C4-2B (cell line): ENCODE results near the gene TSPAN31.

Source experiments
- CTCF ChIP-seq: fragments of 450-650 bp; conservative IDR thresholded peaks from 2 replicates; pipeline ENCODE4 v1.5.1; 2017; ENCODE audit warnings: mild to moderate bottlenecking
- ZFX ChIP-seq: fragments of 450-650 bp; IDR thresholded peaks from 2 replicates; pipeline ENCODE4 v1.6.1; 2017

GRCh38 chr12:57765698-57766463, 21.0 kb downstream of the TSPAN31 start:
- no peak for TF ChIP-seq CTCF
- no peak for TF ChIP-seq ZFX
